IMR-90 (cell line): ENCODE measurements around the gene MECP2. TPM values are rescaled to one million over a fixed set of nuclear protein-coding genes. Genes with fewer than 3 reads are reported as not detected.

ENCODE experiments used
- ATAC-seq: fragments of 200-7000 bp; cut with Tn5 transposase; 2 replicates; pipeline ENCODE4 v1.9.1; 2020; ENCODE audit warnings: low read depth, mild to moderate bottlenecking, moderate library complexity
- BruUV-seq: library from RNA; stranded (reverse); fragments of 400-500 nt; replicated peaks from 2 replicates; lab custom pipeline; 2021; lab: Mats Ljungman, UMichigan
- CTCF ChIA-PET: fragments of 300-600 bp; formaldehyde crosslinking; extraction: SDS; loops from one replicate; lab custom pipeline; 2021; ENCODE audit warnings: antibody characterized with exemption; lab: Yijun Ruan, JAX
- POLR2A ChIA-PET: fragments of 300-600 bp; sonication (Branson Sonifier 250); formaldehyde crosslinking; loops from one replicate; lab custom pipeline; 2022; ENCODE audit warnings: antibody characterized with exemption; ENCODE audit not compliant: unreplicated experiment; lab: Charles Lee
- DNase-seq: peaks from one replicate; pipeline ENCODE4 v3.0.0; 2013
- H2AFZ ChIP-seq: replicated peaks from 2 replicates; pipeline ENCODE3; 2013; ENCODE audit warnings: low read length, mild to moderate bottlenecking; ENCODE audit not compliant: poor library complexity
- H2AK5ac ChIP-seq: 2 replicates; pipeline ENCODE4 v1.6.1; 2013; ENCODE audit warnings: low read depth, low read length, inconsistent platforms
- H2AK9ac ChIP-seq: replicated peaks from 2 replicates; pipeline ENCODE3; 2013; ENCODE audit warnings: mild to moderate bottlenecking, low read depth, low read length, moderate library complexity; ENCODE audit not compliant: poor library complexity
- H2BK120ac ChIP-seq: 2 replicates; pipeline ENCODE4 v1.6.1; 2013; ENCODE audit warnings: low read depth, low read length, inconsistent platforms
- H2BK15ac ChIP-seq: 3 replicates; pipeline ENCODE4 v1.6.1; 2013; ENCODE audit warnings: low read depth, low read length, inconsistent platforms
- H2BK20ac ChIP-seq: 2 replicates; pipeline ENCODE4 v1.6.1; 2013; ENCODE audit warnings: low read depth, mild to moderate bottlenecking, inconsistent platforms, low read length, moderate library complexity
- H2BK5ac ChIP-seq: 2 replicates; pipeline ENCODE4 v1.6.1; 2013; ENCODE audit warnings: mild to moderate bottlenecking, low read depth, low read length, inconsistent platforms; ENCODE audit not compliant: poor library complexity, severe bottlenecking
- H3K14ac ChIP-seq: replicated peaks from 2 replicates; pipeline ENCODE4 v1.6.1; 2013; ENCODE audit warnings: low read depth, low read length, inconsistent platforms
- H3K18ac ChIP-seq: 2 replicates; pipeline ENCODE4 v1.6.1; 2013; ENCODE audit warnings: low read depth, low read length, control low read depth
- H3K23ac ChIP-seq: 2 replicates; pipeline ENCODE4 v1.6.1; 2013; ENCODE audit warnings: low read depth, low read length, inconsistent platforms
- H3K27ac ChIP-seq: 2 replicates; pipeline ENCODE4 v1.5.1; 2013; ENCODE audit warnings: mild to moderate bottlenecking, control low read depth, low read length; ENCODE audit not compliant: insufficient read depth
- H3K27me3 ChIP-seq: 2 replicates; pipeline ENCODE4 v1.6.1; 2013; ENCODE audit warnings: low read length; ENCODE audit not compliant: control insufficient read depth, insufficient read depth
- H3K36me3 ChIP-seq: 2 replicates; pipeline ENCODE4 v1.6.1; 2013; ENCODE audit warnings: low read length, mixed read lengths; ENCODE audit not compliant: control insufficient read depth, insufficient read depth
- H3K4ac ChIP-seq: 2 replicates; pipeline ENCODE4 v1.6.1; 2013; ENCODE audit warnings: low read depth, low read length, inconsistent platforms
- H3K4me1 ChIP-seq: 2 replicates; pipeline ENCODE4 v1.6.1; 2013; ENCODE audit warnings: low read length, mixed read lengths; ENCODE audit not compliant: control insufficient read depth, insufficient read depth
- H3K4me2 ChIP-seq: 2 replicates; pipeline ENCODE4 v1.6.1; 2013; ENCODE audit warnings: low read depth, mild to moderate bottlenecking, control low read depth, low read length, moderate library complexity
- H3K4me3 ChIP-seq: 2 replicates; pipeline ENCODE4 v1.5.1; 2013; ENCODE audit warnings: low read depth, mild to moderate bottlenecking, control low read depth, low read length, moderate library complexity; ENCODE audit not compliant: insufficient read depth
- H3K56ac ChIP-seq: 2 replicates; pipeline ENCODE4 v1.6.1; 2013; ENCODE audit warnings: low read length, inconsistent platforms; ENCODE audit not compliant: insufficient read depth; ENCODE audit errors: extremely low read depth
- H3K79me1 ChIP-seq, 2 experiments: 2 replicates each; pipeline ENCODE4 v1.6.1; 2013; ENCODE audit warnings: low read length in 2 of 2, inconsistent platforms in 1 of 2, low read depth in 1 of 2
- H3K9ac ChIP-seq: 2 replicates; pipeline ENCODE4 v1.6.1; 2013; ENCODE audit warnings: low read depth, low read length, control low read depth
- H3K9me1 ChIP-seq: 2 replicates; pipeline ENCODE4 v1.6.1; 2013; ENCODE audit warnings: low read length, inconsistent platforms; ENCODE audit not compliant: insufficient read depth
- H3K9me3 ChIP-seq: 2 replicates; pipeline ENCODE4 v1.6.1; 2013; ENCODE audit warnings: low read length; ENCODE audit not compliant: control insufficient read depth, insufficient read depth
- H4K20me1 ChIP-seq: 2 replicates; pipeline ENCODE4 v1.6.1; 2013; ENCODE audit warnings: low read length, inconsistent platforms; ENCODE audit not compliant: insufficient read depth
- H4K5ac ChIP-seq: 2 replicates; pipeline ENCODE4 v1.6.1; 2013; ENCODE audit warnings: mild to moderate bottlenecking, low read depth, low read length, control low read depth
- H4K8ac ChIP-seq, 2 experiments: 2 replicates each; pipeline ENCODE4 v1.6.1; 2013; ENCODE audit warnings: low read depth in 2 of 2, low read length in 2 of 2, control low read depth in 1 of 2, inconsistent platforms in 1 of 2
- H4K91ac ChIP-seq: 2 replicates; pipeline ENCODE4 v1.6.1; 2013; ENCODE audit warnings: low read depth, low read length, inconsistent platforms; ENCODE audit not compliant: insufficient read depth
- POLR2A ChIP-seq: IDR thresholded peaks from 2 replicates; pipeline ENCODE4 v1.6.1; 2012; ENCODE audit warnings: mild to moderate bottlenecking, low read depth, low read length
- WGBS, 2 experiments: methylation state at CpG; one replicate each; pipeline versions ENCODE4 v1.1.5 to v1.1.7; 2013; ENCODE audit warnings: missing lambda C conversion rate in 2 of 2; ENCODE audit not compliant: insufficient read length in 1 of 2; ENCODE audit errors: extremely low coverage in 2 of 2; 5-methylcytosine and 5-hydroxymethylcytosine counted together
- dilution Hi-C: fragments of 300-500 bp; cut with HindIII; formaldehyde crosslinking; loops from one replicate; pipeline ENCODE4 v1.14.3; 2018; ENCODE audit warnings: low sequenced_read_pairs; ENCODE audit not compliant: unreplicated experiment
- in situ Hi-C: fragments of 300-500 bp; cut with MboI; formaldehyde crosslinking; loops from 3 replicates; pipeline ENCODE4 v1.14.3; 2019; ENCODE audit warnings: low sequenced_read_pairs, inconsistent platforms, mixed read lengths
- intact Hi-C: fragments of 100-400 bp; cut with micrococcal nuclease; formaldehyde crosslinking; loops from 2 replicates; pipeline ENCODE4 v1.10.0; 2022
- polyA plus RNA-seq, 3 experiments: library from polyadenylated mRNA; depleted of rRNA; stranded (reverse); fragments of >200 nt; gene quantifications; 2 replicates each; pipeline ENCODE4 v1.2.3, GENCODE V29; 2012; ENCODE audit warnings: low replicate concordance in 1 of 3
- total RNA-seq: library from RNA; depleted of rRNA; stranded (reverse); fragments of >200 nt; gene quantifications from 2 replicates; pipeline ENCODE4 v1.2.3, GENCODE V29; 2012

Gene MECP2
- total and polyA plus RNA-seq, 2 of the 4 experiments (the other 2 are of a cell fraction), result 8.4 to 10.1 TPM

- POLR2A ChIA-PET, result no interaction called here
- WGBS, 2 experiments, result 61% methylated on average over 7 of the region's 8 CpGs; no CpG with 5 or more reads in 1 of the 2 experiments
Measured at GRCh38 chrX:154061801-154062200, 35.7 kb downstream of the MECP2 start.

More at GRCh38 chrX:154061801-154062200, 35.7 kb downstream of the MECP2 start:
- Histone ChIP-seq H2AK9ac (no peak overlapping the region), H4K20me1 (peaks cover 77% of the 10 kb centered on the region), H3K4me3 (no peak overlapping the region), H2BK5ac (no peak overlapping the region), H3K27me3 (no peaks in the 10 kb centered on the region), H3K4ac (no peak overlapping the region), H3K4me2 (no peak overlapping the region), H3K79me1 (peaks cover 7 to 66% of the 10 kb centered on the region in 2 experiments), H4K8ac (no peak overlapping the region), H4K5ac (no peak overlapping the region), H2BK15ac (no peak overlapping the region), H2BK20ac (no peak overlapping the region), H3K14ac (no peak overlapping the region), H3K4me1 (peaks cover 10% of the 10 kb centered on the region), H2AFZ (no peak overlapping the region), H3K18ac (no peak overlapping the region), H4K91ac (no peak overlapping the region), H3K27ac (no peak overlapping the region), H2AK5ac (no peak overlapping the region), H2BK120ac (no peak overlapping the region), H3K9ac (no peak overlapping the region), H3K23ac (no peak overlapping the region), H3K9me3 (no peaks in the 10 kb centered on the region), H3K56ac (no peak overlapping the region), H3K9me1 (peaks cover 8% of the 10 kb centered on the region; the same call in 1 of the 2 replicates), H3K36me3 (peaks cover 4% of the 10 kb centered on the region; the same call in 1 of the 2 replicates)
- CTCF ChIA-PET, result no interaction called here
- TF ChIP-seq POLR2A, result no peak
- BruUV-seq, result no TSS peak
- no peak for DNase-seq
- in situ Hi-C loops (no loop called here), dilution Hi-C loops (no loop called here), intact Hi-C loops (no loop called here)
- ATAC-seq, result no peak
